HG02798 (cell line): Measurements from ENCODE around the gene PTPDC1.

Source experiments
- ATAC-seq: cut with Tn5 transposase; IDR thresholded peaks from one replicate; pipeline ENCODE4 v1.9.1; 2021; ENCODE audit warnings: mild to moderate bottlenecking; ENCODE audit not compliant: unreplicated experiment, poor library complexity

Gene PTPDC1, protein sequence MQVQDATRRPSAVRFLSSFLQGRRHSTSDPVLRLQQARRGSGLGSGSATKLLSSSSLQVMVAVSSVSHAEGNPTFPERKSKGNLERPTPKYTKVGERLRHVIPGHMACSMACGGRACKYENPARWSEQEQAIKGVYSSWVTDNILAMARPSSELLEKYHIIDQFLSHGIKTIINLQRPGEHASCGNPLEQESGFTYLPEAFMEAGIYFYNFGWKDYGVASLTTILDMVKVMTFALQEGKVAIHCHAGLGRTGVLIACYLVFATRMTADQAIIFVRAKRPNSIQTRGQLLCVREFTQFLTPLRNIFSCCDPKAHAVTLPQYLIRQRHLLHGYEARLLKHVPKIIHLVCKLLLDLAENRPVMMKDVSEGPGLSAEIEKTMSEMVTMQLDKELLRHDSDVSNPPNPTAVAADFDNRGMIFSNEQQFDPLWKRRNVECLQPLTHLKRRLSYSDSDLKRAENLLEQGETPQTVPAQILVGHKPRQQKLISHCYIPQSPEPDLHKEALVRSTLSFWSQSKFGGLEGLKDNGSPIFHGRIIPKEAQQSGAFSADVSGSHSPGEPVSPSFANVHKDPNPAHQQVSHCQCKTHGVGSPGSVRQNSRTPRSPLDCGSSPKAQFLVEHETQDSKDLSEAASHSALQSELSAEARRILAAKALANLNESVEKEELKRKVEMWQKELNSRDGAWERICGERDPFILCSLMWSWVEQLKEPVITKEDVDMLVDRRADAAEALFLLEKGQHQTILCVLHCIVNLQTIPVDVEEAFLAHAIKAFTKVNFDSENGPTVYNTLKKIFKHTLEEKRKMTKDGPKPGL

DNA sequence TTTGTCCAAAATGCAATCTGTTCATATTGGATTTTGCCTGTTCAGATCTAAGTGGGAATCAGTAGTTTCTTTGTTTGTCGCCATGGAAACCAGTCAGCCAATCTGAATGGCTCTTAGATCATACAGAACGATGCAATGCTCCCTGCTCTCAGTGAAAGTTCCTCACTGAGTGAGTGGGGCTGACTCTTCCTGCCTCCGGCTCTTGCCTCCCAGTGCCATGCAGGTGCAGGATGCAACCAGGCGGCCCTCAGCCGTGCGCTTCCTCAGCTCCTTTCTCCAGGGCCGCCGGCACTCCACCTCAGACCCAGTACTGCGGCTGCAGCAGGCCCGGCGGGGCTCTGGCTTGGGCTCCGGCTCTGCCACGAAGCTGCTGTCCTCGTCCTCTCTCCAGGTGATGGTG, at the start of gene PTPDC1:
TSS of gene PTPDC1 (plus strand) at position 151 of the 400 bp plus-strand sequence. CDS start at position 218, 67 bp downstream.
- ATAC-seq, result no peak

DNA sequence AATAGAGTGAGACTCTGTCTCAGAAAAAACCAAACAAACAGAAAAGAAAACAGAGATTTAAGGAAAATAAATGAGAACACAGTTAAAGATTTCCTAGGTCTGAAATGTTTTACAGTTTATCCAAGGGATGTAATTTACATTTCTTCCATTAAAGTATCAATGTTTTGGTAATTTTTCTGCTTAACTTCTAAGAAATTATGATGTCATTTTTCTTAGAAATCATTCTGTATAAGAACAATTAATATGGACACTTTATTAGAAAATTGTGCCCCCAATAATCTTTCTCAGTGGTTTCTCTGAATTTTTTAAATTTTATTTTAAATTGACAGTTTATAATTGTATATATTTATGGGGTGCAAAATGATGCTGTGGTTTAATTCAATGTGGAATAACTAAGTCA, 49.8 kb upstream of the PTPDC1 start:
- no peak for ATAC-seq

- no peak for ATAC-seq
These were observed 44.5 kb upstream of the PTPDC1 start for GRCh38 chr9:94039786-94040185.

- no peak for ATAC-seq
These were observed 41.5 kb upstream of the PTPDC1 start for GRCh38 chr9:94042516-94043360.

GRCh38 chr9:94054716-94055115, 29.5 kb upstream of the PTPDC1 start:
- no peak for ATAC-seq

DNA sequence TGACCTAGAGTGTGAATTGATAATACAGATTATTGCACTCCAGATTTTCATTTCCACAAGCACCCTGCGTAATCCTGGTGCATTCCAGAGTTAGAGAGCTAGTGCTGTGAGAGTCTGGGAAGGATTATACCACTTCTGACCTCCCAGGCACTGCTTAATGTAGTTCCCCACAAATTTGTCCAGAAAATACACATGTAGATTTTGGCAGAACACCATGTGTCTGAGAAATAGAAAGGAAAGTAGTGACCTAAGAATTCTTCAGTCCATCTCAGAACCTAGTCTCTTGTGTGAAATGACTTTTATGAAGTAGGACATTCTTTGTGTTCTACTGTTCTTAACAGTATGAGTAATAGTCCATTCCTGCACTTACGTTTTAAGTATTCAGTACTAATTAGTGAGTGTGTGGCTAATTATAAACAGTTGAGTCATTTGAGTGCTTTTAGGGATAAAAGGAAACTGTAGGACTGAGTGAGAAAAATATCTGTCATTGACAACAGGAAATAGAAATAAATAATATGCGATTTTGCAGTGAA, 27.8 kb upstream of the PTPDC1 start:
- ATAC-seq, result no peak

DNA sequence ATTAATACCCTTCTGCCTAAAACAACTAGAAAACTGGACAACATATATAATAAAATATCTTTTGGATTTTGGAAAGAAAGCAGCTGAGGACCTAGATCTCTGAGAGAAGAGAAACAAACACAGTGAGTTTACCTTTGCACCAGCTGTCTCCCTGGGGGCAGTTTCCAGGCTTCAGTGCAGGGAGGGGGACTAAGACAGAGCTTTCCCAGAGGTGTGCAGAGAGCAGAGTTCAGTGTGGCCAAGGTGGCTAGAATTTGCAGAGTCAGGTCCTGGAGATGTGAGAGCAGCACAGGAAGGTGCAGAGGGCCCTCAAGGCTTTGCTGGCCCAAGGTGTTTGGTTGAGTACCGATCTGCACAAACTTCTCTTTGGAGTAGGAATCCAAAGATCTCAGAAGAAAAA, 26.3 kb upstream of the PTPDC1 start:
- no peak for ATAC-seq

GRCh38 chr9:94061864-94062263, 22.4 kb upstream of the PTPDC1 start:
- no peak for ATAC-seq

DNA sequence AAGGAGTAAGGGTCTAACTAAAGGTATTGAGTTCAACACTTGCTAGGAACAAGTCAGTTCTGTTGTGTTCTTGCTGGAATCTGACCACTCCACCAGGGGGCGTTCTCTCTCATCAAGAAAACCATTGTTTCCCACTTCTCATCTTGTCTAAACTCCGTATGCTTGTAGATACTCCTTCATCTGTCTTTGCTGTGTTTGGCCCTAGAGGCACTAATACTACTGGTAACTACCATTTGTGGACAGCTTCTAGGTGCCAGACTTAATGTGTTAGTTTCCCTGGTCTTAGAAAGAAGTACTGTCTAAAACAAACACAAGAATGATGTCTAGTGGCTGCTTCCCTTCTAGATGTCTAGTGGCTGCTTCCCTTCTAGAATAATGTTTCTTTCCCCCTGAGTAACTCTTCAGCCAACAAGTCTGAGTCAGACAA, 18.7 kb upstream of the PTPDC1 start:
- ATAC-seq, result no peak

GRCh38 chr9:94068257-94068656, 16.0 kb upstream of the PTPDC1 start:
- no peak for ATAC-seq

- no peak for ATAC-seq
These were observed 7.7 kb upstream of the PTPDC1 start for GRCh38 chr9:94076557-94076956.

- no peak for ATAC-seq
These were observed 6.2 kb upstream of the PTPDC1 start for GRCh38 chr9:94078086-94078485.

- no peak for ATAC-seq
These were observed 5.0 kb upstream of the PTPDC1 start for GRCh38 chr9:94079236-94079635.

DNA sequence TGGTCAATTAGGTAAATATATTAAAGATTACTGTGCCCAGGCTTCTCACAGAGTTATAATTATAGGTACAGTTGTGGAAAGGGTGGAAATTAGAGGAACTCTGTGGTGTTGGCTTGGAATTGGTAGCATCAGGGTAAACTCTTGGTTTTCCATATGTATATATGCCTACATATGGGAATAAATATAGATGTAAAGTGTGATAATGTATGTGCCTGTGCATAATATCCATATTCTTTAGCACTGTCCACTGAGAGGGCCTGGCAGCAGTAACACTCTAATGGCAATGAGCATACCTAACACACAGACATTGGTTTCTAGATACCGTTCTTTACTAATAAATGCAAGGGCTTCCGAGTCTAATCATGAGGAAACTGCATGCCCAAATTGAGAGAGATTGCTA, 4.0 kb upstream of the PTPDC1 start:
- no peak for ATAC-seq

GRCh38 chr9:94081435-94081834, 2.8 kb upstream of the PTPDC1 start:
- ATAC-seq, result no peak

- ATAC-seq, result no peak
These were observed 2.3 kb upstream of the PTPDC1 start for GRCh38 chr9:94081864-94082463.

- ATAC-seq, result no peak
These were observed 1.7 kb upstream of the PTPDC1 start for GRCh38 chr9:94082553-94082952.

DNA sequence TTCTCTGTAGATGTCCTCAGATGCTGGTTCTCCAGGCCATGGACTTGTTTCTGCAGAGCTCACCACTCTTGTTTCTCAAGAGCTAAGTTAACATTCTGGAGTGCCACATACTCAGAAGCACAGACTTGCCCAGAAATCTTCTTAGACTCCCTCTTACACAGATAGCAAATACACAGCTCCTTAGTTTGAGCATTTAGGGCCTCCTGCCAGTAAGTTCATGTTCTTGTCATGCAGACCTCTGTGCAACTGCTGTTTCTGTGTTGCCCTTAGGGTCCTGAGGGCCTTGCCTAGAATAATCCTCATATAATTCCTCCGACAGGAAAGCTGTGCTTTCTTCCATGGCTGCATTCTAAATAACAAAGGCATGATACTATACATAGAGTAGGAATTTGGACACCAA, 1.3 kb upstream of the PTPDC1 start:
- ATAC-seq, result no peak

DNA sequence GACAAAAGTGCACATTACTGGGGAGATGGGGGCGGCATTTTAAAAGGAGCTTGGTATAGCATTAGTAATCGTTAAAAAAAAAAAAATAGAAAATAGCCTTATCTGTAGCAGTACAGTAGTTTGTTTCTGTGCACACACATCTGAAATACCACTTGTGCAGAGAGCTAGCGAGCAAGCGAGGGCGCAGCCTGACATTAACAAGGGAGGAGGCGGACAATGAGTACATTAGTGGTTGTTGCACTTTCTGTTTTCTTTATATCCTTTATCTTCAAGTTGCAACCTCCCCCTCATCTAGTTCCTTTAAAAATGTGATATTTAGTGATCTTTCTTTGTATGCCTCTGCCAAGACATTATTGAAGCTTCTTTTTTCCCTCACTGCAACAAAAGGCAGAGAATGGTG, 880 bp upstream of the PTPDC1 start:
- ATAC-seq, result no peak

DNA sequence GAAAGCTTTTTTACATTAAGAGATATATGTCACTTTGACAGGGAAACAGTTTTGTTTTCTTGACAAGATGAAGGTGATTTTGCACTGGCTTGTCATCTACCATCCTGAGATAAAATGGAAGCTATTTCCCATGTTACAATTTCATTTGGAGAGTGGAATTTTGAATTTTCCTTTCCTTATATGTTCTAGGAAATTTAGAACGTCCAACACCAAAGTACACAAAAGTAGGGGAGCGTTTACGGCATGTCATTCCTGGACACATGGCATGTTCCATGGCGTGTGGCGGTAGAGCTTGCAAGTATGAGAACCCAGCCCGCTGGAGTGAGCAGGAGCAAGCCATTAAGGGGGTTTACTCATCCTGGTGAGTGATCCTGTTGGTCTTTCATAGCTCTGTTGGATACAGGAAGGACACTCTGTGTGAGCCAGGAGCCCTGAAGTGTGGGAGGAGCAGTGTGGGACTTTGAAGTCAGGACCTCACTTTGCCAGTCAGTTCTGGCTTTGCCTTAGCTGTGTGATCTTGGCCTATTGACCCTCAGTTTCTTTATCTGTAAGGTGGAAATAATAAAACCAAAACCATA, 887 bp downstream of the PTPDC1 start:
- ATAC-seq, result no peak
